BLaER1 treated with 17β-estradiol and CSF1 and Interleukin-3, amounts not matched to agents 10 nM and 100 nM (cell line): ENCODE results near the gene EFNA5.

Experiments used
- H3K27ac ChIP-seq, 11 experiments: shearing (Covaris generic); formaldehyde crosslinking; 2 replicates each; pipeline ENCODE4 v1.8.1; 2022
- H3K27me3 ChIP-seq, 11 experiments: shearing (Covaris generic); formaldehyde crosslinking; 2 replicates each; pipeline ENCODE4 v1.8.1; 2022
- H3K36me3 ChIP-seq, 11 experiments: shearing (Covaris generic); formaldehyde crosslinking; 2 replicates each; pipeline ENCODE4 v1.8.1; 2022
- H3K4me1 ChIP-seq, 10 experiments: shearing (Covaris generic); formaldehyde crosslinking; 2 replicates each; pipeline ENCODE4 v1.8.1; 2022
- H3K4me2 ChIP-seq, 11 experiments: shearing (Covaris generic); formaldehyde crosslinking; 2 replicates each; pipeline ENCODE4 v1.8.1; 2022
- H3K4me3 ChIP-seq, 10 experiments: shearing (Covaris generic); formaldehyde crosslinking; 2 replicates each; pipeline ENCODE4 v1.8.1; 2022
- H3K9ac ChIP-seq, 11 experiments: shearing (Covaris generic); formaldehyde crosslinking; 2 replicates each; pipeline ENCODE4 v1.8.1; 2022
- H3K9me3 ChIP-seq, 11 experiments: shearing (Covaris generic); formaldehyde crosslinking; replicated peaks in 1 of 11; 2 replicates each; pipeline ENCODE4 v1.8.1; 2022
- H4K20me1 ChIP-seq, 11 experiments: shearing (Covaris generic); formaldehyde crosslinking; 2 replicates each; pipeline ENCODE4 v1.8.1; 2022
- Cebpa-rat ChIP-seq, 11 experiments: shearing (Covaris generic); IDR thresholded peaks; 2 replicates each; pipeline ENCODE4 v1.8.1; 2022

The EFNA5 gene

DNA sequence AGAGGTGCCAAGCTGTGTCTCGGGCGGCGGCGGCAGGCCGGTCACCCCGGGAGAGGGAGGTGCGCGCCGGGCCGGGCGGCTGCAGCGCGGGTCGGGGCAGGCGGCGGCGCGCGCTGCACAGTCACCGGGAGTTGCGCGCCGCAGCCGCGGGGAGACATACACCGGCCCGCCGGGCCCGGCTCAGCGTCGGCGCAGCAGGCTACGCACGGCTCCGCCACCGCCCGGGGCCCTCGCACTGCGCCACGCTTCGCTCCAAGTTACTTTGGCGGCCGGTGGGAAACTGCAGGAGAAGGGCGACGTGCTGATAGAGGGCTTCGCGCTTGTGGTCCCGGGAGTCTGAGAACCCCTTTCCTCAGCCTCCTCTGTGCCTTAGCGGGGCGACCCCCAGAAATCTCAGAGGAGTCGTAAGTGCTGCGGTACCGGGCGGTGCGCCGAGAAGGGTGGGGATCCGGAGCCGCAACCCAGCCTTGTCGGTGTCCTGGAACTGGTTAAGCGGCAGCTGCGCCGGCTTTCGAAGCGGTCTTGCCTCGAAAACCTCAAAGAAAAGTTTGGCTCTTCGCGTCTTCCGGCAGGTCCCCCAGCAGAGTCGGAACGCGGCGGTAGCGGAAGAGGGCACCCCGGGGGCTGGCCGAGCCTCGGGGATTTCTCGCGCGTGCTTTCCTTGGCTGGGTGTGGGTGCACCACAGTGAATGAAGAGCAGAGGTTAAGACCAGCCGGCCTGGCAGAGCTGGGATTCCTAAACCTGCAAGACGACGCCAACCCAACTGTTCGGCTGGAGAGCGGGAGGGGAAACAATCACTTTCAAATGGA, at the start of gene EFNA5:
EFNA5 (minus strand) TSS at position 6 of the 810 bp plus-strand sequence.
- H3K4me3 ChIP-seq, result peak within 1 kb of the TSS; percentile 57 to 73 (median 64)
- H3K36me3 ChIP-seq, result no peaks in the 10 kb centered on the region
- TF ChIP-seq Cebpa-rat (IDR thresholded peaks at IDR 0.05), result no peak
- H3K4me1 ChIP-seq, result peaks cover 8 to 40% (median 37%) of the 10 kb centered on the region in 10 experiments; a peak in 19 of 20 replicates
- peak within 1 kb of the TSS in 10 of 11 experiments; percentile 0 to 57 (median 35); a peak in 12 of 22 replicates for H3K9ac ChIP-seq
- peaks cover 66 to 87% (median 76%) of the 10 kb centered on the region in 11 experiments for H3K27me3 ChIP-seq
- peak within 1 kb of the TSS; percentile 89 to 100 (median 97) for H3K4me2 ChIP-seq
- no peak within 1 kb of the TSS for H3K27ac ChIP-seq
- peaks cover 0 to 10% (median 4%) of the 10 kb centered on the region in 11 experiments; a peak in 6 of 22 replicates for H3K9me3 ChIP-seq
- H4K20me1 ChIP-seq, result peaks cover 0 to 44% (median 29%) of the 10 kb centered on the region in 11 experiments; a peak in 18 of 22 replicates

DNA sequence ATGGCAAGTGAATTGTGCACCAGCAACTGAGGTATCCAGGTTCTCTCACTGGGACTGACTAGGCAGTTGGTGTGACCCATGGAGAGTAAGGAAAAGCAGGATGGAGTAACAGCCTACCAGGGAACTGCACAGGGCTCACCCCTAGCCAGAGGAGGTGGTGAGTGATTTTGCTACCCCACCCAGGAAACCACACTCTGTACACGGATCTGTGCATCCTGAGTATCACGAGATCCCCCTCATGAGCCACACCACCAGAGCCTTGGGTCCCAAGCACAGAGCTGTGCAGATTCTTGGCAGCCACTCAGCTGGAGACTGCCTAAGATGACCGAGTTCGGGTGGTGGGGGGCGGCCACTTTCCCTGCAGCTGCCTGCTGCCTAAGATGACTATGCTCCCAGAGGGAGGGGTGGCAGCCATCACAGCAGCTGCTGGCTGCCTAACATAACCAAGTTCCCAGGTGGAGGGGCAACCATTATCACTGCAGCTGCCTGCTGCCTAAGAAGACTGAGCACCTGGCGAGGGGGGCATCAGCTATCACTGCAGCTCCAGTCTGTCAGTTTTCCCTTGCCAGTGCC, 48.4 kb upstream of the EFNA5 start:
- H3K36me3 ChIP-seq, result no peaks in the 10 kb centered on the region

DNA sequence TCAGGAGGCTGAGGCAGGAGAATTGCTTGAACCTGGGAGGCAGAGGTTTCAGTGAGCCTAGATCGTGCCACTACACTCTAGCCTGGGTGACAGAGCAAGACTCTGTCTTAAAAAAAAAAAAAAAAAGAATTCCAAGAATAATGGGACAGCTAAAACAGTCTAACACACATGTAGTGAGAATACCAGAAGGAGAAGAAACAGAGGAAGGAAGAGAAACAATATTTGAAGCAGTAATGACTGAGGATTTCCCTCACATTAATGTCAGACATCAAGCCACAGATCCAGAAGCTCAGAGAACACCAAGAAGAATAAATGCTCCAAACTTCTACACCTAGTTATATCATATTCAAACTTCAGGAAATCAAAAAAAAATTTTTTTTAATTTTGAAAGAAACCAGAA, 47.1 kb upstream of the EFNA5 start:
- Histone ChIP-seq H3K27ac (no peak overlapping the region), H3K4me2 (no peak overlapping the region), H3K4me1 (no peaks in the 10 kb centered on the region), H3K27me3 (no peaks in the 10 kb centered on the region), H3K36me3 (no peaks in the 10 kb centered on the region), H3K9ac (no peak overlapping the region), H4K20me1 (no peaks in the 10 kb centered on the region), H3K4me3 (no peak overlapping the region), H3K9me3 (peaks cover 33 to 56% (median 40%) of the 10 kb centered on the region in 11 experiments)
- TF ChIP-seq Cebpa-rat (IDR thresholded peaks at IDR 0.05), result no peak

More for the DNA sequence above, 48.4 kb upstream of the EFNA5 start:
- Histone ChIP-seq H3K27me3 (no peaks in the 10 kb centered on the region), H3K9ac (no peak overlapping the region), H3K4me2 (no peak overlapping the region), H3K4me3 (no peak overlapping the region), H3K4me1 (no peaks in the 10 kb centered on the region), H3K27ac (no peak overlapping the region), H4K20me1 (no peaks in the 10 kb centered on the region), H3K9me3 (peaks cover 33 to 64% (median 40%) of the 10 kb centered on the region in 11 experiments)
- TF ChIP-seq Cebpa-rat (IDR thresholded peaks at IDR 0.05), result no peak

DNA sequence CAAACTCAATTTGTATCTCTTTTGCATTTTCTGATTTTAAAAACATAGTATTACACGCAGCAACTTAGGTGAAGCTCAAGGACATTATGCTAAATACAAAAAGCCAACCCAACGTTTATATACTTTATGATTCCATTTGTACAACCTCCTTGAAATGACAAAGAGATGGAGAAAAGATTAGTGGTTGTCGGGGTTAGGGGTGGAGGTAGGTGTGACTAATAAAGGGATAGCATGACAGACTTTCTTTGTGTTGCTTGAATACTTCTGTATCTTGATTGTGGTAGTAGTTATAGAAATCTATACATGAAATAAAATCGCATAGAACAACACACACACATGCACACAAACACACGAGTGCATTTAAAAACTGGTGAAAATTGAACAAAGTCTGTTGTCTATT, 42.5 kb upstream of the EFNA5 start:
- H4K20me1 ChIP-seq, result no peaks in the 10 kb centered on the region
- no peak for TF ChIP-seq Cebpa-rat (IDR thresholded peaks at IDR 0.05)
- H3K27me3 ChIP-seq, result no peaks in the 10 kb centered on the region
- H3K27ac ChIP-seq, result no peak overlapping the region
- H3K4me2 ChIP-seq, result no peak overlapping the region
- peaks cover 0 to 16% (median 5%) of the 10 kb centered on the region in 11 experiments; a peak in 13 of 22 replicates for H3K9me3 ChIP-seq
- no peaks in the 10 kb centered on the region for H3K4me1 ChIP-seq
- no peak overlapping the region for H3K4me3 ChIP-seq
- H3K36me3 ChIP-seq, result no peaks in the 10 kb centered on the region
- no peak overlapping the region for H3K9ac ChIP-seq

DNA sequence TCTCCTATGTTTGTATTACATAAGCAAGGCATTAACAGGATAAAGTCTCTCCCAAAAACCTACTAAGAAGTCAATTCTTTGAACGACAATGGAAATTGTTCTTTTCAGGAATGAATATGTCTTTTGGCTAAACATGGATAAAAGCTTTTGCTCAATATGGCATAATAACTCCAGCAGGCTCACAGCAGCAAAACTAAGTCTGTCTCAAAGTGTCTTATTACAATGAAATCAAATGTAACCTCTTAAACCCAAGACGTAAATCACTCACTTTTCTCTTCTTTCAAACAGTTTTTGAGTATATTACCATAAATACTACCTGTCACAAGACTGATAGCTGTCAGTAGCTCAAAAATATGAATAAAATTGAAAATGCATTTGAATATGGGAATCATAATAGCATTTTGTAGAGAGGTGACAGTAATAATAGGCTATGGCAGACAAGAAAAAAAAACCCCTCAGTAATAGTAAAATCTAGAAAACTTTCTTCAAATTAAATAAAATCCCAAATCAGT, 41.7 kb upstream of the EFNA5 start:
- TF ChIP-seq Cebpa-rat (IDR thresholded peaks at IDR 0.05), result no peak

DNA sequence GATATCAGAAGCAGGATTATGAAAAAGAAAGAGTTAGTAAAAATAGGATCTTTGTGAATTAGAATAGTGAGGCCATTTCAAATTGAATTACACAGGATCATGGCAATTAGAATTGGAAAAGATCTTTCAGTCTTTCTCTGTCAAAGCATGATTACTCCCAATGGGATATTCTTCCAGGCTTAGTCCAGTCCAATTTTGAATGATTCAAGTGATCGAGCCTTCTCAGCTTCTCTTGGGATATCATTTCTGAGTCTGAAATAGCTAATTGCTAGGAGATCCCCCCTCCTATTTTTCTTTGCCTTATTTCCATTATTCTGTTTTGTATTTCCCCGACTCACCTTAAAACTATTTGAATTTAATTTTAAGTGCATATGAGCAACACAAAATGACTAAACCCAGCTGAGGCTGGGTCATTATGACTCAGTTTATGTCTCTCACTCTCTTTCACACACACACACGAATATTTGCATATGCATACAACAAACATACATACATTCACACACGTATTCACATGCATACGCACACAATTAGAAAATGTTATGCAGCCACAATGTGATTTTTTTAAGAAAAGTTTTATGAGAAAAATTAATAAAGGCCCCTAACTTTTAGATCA, 34.8 kb upstream of the EFNA5 start:
- H3K27me3 ChIP-seq, result no peaks in the 10 kb centered on the region
- no peak overlapping the region for H3K4me2 ChIP-seq
- H3K27ac ChIP-seq, result no peak overlapping the region
- peaks cover 0 to 10% (median 3%) of the 10 kb centered on the region in 11 experiments; a peak in 5 of 22 replicates for H3K9me3 ChIP-seq
- no peak overlapping the region for H3K9ac ChIP-seq
- no peak overlapping the region for H3K4me3 ChIP-seq
- TF ChIP-seq Cebpa-rat (IDR thresholded peaks at IDR 0.05), result no peak
- H3K4me1 ChIP-seq, result no peaks in the 10 kb centered on the region
- no peaks in the 10 kb centered on the region for H4K20me1 ChIP-seq
- no peaks in the 10 kb centered on the region for H3K36me3 ChIP-seq

More for the DNA sequence above, 41.7 kb upstream of the EFNA5 start:
- no peaks in the 10 kb centered on the region for H4K20me1 ChIP-seq
- H3K9me3 ChIP-seq, result peaks cover 0 to 15% (median 2%) of the 10 kb centered on the region in 11 experiments; a peak in 14 of 22 replicates
- no peaks in the 10 kb centered on the region for H3K4me1 ChIP-seq
- H3K27me3 ChIP-seq, result no peaks in the 10 kb centered on the region
- no peak overlapping the region for H3K4me2 ChIP-seq
- no peak overlapping the region for H3K27ac ChIP-seq
- H3K4me3 ChIP-seq, result no peak overlapping the region
- no peak overlapping the region for H3K9ac ChIP-seq
- no peaks in the 10 kb centered on the region for H3K36me3 ChIP-seq

DNA sequence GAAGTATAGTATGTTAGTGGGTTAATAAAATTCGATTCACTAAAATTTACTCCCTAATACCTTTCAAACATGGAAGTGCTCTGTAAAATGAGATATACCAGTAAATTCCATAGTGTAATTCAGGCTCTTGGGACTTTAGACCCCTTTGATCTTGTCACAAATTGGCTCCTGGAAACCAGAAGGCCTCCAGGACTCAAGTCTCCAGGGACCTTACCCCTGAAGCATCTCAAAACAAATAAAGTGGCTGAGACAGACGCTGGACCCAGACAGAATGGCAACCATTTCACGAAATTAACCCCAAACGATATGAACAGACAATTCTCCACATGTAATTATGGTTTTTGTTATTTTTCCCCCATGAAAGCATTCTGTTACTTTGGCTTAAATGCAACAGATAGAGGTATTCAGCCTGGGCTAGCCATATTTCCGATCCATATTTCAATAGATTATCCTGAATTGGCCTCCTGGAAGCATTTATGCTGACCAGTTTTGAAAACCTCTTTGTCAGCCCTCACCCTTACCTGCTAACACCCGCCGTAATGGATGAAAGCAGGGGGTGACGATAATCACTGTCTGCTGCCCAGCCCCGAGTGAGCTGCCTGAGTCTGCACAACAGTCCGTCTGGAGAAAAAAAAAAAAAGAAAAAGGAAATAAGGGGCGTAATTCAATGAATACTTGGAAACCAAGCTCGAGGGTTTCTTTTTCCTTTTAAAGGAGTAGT, 34.1 kb upstream of the EFNA5 start:
- Histone ChIP-seq H3K9me3 (peaks cover 0 to 10% (median 3%) of the 10 kb centered on the region in 11 experiments; a peak in 5 of 22 replicates), H3K4me3 (no peak overlapping the region), H3K4me1 (no peaks in the 10 kb centered on the region), H3K27me3 (no peaks in the 10 kb centered on the region), H3K27ac (no peak overlapping the region), H3K36me3 (no peaks in the 10 kb centered on the region), H3K4me2 (no peak overlapping the region), H3K9ac (no peak overlapping the region), H4K20me1 (no peaks in the 10 kb centered on the region)
- no peak for TF ChIP-seq Cebpa-rat (IDR thresholded peaks at IDR 0.05)

DNA sequence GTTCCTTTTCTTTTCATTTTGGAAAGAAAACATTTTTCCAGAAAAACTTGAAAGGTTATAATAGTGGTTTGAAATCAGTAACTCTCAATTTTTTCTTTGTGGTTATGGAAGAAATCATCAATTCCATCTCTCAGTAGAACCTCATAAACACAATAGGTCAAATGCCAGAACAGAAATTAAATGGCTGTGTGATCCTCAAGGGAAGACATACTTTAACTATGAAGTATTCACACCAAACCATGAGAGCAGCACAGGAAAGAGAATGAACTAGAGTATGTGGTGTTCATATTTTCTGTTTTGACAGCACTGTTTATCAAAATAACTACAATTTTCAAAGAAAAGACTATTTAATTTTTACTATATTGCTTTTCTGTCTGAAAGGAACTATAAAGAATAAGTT, 29.7 kb upstream of the EFNA5 start:
- Histone ChIP-seq H3K9me3 (no peaks in the 10 kb centered on the region; a peak in 1 of 22 replicates), H3K4me1 (no peaks in the 10 kb centered on the region), H4K20me1 (no peaks in the 10 kb centered on the region), H3K4me3 (no peak overlapping the region), H3K27ac (no peak overlapping the region), H3K36me3 (no peaks in the 10 kb centered on the region), H3K4me2 (no peak overlapping the region), H3K27me3 (no peaks in the 10 kb centered on the region), H3K9ac (no peak overlapping the region)
- no peak for TF ChIP-seq Cebpa-rat (IDR thresholded peaks at IDR 0.05)
